Measurements from ENCODE around the gene CREBZF. TPM values are rescaled to one million over a fixed set of nuclear protein-coding genes. Genes with fewer than 3 reads are reported as not detected.

Gene CREBZF
- total and polyA plus RNA-seq, 2 experiments from 2014 or later, result 34.8 to 82.2 TPM

DNA sequence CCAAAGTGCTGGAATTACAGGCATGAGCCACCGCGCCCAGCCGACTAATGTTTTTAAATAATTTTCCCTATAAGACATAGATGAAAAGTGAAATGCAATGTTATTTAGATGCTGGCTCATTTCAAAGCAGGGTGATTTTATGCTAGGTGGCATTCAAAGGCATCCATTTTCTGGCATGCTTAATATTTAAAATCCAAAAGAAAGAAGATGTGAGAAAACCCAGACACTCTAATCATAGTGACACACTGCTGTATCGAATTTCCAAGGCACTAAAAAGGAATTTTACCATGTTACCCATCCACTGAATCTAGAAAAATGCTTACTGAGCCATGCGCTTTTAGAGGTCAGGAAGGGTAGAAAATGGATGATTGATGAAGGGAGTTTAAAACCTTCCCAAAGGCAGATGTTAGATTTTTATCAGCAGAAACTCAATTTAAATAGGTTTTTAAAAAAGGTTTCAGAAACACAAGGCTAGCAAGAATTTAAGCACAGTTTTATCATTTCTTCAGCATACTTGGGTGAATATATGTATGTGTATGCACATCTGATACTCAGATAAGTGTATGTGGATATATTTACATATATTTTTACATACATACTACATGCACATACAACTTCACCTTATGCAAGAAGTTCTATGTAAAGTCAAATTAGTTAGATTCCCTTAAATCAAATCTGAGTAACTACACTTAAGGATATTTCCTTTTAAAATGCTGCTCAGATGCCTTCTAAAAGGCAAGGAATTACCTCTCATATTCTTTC is 45.2 kb upstream of the CREBZF start (continued):
- no peak for TF ChIP-seq ZNF114 (CRISPR knock-in tag; IDR thresholded peaks at IDR 0.05)
- TF ChIP-seq, protein P1, sequence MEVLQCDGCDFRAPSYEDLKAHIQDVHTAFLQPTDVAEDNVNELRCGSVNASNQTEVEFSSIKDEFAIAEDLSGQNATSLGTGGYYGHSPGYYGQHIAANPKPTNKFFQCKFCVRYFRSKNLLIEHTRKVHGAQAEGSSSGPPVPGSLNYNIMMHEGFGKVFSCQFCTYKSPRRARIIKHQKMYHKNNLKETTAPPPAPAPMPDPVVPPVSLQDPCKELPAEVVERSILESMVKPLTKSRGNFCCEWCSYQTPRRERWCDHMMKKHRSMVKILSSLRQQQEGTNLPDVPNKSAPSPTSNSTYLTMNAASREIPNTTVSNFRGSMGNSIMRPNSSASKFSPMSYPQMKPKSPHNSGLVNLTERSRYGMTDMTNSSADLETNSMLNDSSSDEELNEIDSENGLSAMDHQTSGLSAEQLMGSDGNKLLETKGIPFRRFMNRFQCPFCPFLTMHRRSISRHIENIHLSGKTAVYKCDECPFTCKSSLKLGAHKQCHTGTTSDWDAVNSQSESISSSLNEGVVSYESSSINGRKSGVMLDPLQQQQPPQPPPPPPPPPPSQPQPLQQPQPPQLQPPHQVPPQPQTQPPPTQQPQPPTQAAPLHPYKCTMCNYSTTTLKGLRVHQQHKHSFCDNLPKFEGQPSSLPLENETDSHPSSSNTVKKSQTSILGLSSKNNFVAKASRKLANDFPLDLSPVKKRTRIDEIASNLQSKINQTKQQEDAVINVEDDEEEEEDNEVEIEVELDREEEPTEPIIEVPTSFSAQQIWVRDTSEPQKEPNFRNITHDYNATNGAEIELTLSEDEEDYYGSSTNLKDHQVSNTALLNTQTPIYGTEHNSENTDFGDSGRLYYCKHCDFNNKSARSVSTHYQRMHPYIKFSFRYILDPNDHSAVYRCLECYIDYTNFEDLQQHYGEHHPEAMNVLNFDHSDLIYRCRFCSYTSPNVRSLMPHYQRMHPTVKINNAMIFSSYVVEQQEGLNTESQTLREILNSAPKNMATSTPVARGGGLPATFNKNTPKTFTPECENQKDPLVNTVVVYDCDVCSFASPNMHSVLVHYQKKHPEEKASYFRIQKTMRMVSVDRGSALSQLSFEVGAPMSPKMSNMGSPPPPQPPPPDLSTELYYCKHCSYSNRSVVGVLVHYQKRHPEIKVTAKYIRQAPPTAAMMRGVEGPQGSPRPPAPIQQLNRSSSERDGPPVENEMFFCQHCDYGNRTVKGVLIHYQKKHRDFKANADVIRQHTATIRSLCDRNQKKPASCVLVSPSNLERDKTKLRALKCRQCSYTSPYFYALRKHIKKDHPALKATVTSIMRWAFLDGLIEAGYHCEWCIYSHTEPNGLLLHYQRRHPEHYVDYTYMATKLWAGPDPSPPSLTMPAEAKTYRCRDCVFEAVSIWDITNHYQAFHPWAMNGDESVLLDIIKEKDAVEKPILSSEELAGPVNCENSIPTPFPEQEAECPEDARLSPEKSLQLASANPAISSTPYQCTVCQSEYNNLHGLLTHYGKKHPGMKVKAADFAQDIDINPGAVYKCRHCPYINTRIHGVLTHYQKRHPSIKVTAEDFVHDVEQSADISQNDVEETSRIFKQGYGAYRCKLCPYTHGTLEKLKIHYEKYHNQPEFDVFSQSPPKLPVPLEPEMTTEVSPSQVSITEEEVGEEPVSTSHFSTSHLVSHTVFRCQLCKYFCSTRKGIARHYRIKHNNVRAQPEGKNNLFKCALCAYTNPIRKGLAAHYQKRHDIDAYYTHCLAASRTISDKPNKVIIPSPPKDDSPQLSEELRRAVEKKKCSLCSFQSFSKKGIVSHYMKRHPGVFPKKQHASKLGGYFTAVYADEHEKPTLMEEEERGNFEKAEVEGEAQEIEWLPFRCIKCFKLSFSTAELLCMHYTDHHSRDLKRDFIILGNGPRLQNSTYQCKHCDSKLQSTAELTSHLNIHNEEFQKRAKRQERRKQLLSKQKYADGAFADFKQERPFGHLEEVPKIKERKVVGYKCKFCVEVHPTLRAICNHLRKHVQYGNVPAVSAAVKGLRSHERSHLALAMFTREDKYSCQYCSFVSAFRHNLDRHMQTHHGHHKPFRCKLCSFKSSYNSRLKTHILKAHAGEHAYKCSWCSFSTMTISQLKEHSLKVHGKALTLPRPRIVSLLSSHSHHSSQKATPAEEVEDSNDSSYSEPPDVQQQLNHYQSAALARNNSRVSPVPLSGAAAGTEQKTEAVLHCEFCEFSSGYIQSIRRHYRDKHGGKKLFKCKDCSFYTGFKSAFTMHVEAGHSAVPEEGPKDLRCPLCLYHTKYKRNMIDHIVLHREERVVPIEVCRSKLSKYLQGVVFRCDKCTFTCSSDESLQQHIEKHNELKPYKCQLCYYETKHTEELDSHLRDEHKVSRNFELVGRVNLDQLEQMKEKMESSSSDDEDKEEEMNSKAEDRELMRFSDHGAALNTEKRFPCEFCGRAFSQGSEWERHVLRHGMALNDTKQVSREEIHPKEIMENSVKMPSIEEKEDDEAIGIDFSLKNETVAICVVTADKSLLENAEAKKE (CRISPR knock-in tag; IDR thresholded peaks at IDR 0.05), result no peak
- no peak for TF ChIP-seq EZH2phosphoT487 (IDR thresholded peaks at IDR 0.05; ENCODE audit: unreplicated experiment)
- no peak for TF ChIP-seq EZH2 (IDR thresholded peaks at IDR 0.05; ENCODE audit: low read depth, unreplicated experiment)
- no peak for TF ChIP-seq CREB1 (CRISPR knock-in tag; IDR thresholded peaks at IDR 0.05; ENCODE audit: low read depth)

DNA sequence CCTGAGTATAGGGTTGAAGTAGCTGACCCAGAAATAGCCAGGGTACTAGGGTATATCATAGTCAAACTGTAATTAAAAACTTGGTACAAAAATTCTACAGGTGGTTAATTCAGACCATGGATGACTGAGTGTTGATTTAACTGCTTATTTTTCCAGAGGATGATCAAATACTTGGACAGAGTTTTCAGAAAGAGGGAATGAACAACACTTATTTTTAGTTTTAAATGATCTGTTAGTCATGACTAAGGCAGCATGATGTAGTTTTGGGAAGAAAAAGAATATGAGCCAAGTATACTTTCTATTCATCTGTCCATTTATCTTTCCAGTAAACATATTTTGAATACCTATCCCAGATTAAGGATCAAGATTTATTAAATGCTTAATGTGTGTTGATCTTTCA is 40.9 kb upstream of the CREBZF start:
- Histone ChIP-seq H3K36me3 (ENCODE audit: insufficient read depth) (no peaks in the 10 kb centered on the region), H2AFZ (no peak overlapping the region), H3F3A (replicated peaks; ENCODE audit: low read depth) (no peaks in the 10 kb centered on the region), H3K27me3 (ENCODE audit: insufficient read depth) (no peaks in the 10 kb centered on the region), H3K79me2 (replicated peaks; ENCODE audit: insufficient read depth) (no peaks in the 10 kb centered on the region), H3K9me2 (ENCODE audit: insufficient read depth) (no peaks in the 10 kb centered on the region), H3K4me2 (no peak overlapping the region), H4K20me1 (replicated peaks; ENCODE audit: insufficient read depth) (no peaks in the 10 kb centered on the region), H3K4me1 (ENCODE audit: insufficient read depth) (peaks cover 3% of the 10 kb centered on the region; the same call in 1 of the 2 replicates), H3K4me3 (no peak overlapping the region), H3K27ac (ENCODE audit: low read depth) (no peak overlapping the region)
- Mint-ChIP-seq H3K27me3 (ENCODE audit: insufficient read depth, low read depth, poor library complexity) (no peaks in the 10 kb centered on the region), H3K4me1 (peaks cover under 1% of the 10 kb centered on the region; the same call in 1 of the 3 replicates), H3K9me3 (no peaks in the 10 kb centered on the region), H3K4me3 (no peak overlapping the region), H3K27ac (no peak overlapping the region), H3K36me3 (ENCODE audit: low read depth) (no peaks in the 10 kb centered on the region)
- ATAC-seq, result no peak
- no peak for DNase-seq (ENCODE audit: low spot score)
- TF ChIP-seq ZNF331 (CRISPR knock-in tag; IDR thresholded peaks at IDR 0.05; ENCODE audit: low read depth) (no peak), CREB1 (CRISPR knock-in tag; IDR thresholded peaks at IDR 0.05; ENCODE audit: low read depth) (no peak), JUNB (IDR thresholded peaks at IDR 0.05; ENCODE audit: unreplicated experiment) (no peak), EZH2 (IDR thresholded peaks at IDR 0.05; ENCODE audit: low read depth, unreplicated experiment) (no peak)
- TF ChIP-seq, protein P1 (CRISPR knock-in tag; IDR thresholded peaks at IDR 0.05), result no peak

Measured in GM23338 (cell line).